Measurements from ENCODE around the gene ETV5.

- TF ChIP-seq, protein P1, sequence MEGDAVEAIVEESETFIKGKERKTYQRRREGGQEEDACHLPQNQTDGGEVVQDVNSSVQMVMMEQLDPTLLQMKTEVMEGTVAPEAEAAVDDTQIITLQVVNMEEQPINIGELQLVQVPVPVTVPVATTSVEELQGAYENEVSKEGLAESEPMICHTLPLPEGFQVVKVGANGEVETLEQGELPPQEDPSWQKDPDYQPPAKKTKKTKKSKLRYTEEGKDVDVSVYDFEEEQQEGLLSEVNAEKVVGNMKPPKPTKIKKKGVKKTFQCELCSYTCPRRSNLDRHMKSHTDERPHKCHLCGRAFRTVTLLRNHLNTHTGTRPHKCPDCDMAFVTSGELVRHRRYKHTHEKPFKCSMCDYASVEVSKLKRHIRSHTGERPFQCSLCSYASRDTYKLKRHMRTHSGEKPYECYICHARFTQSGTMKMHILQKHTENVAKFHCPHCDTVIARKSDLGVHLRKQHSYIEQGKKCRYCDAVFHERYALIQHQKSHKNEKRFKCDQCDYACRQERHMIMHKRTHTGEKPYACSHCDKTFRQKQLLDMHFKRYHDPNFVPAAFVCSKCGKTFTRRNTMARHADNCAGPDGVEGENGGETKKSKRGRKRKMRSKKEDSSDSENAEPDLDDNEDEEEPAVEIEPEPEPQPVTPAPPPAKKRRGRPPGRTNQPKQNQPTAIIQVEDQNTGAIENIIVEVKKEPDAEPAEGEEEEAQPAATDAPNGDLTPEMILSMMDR (IDR thresholded peaks at IDR 0.05; ENCODE audit: extremely low read depth in 1 of 2, insufficient read depth in 1 of 2, low read depth in 1 of 2, low read length in 2 of 2) = no peak
- TF ChIP-seq POLR2A (IDR thresholded peaks at IDR 0.05; ENCODE audit: low read depth, low read length) = no peak
- TF ChIP-seq MAX (IDR thresholded peaks at IDR 0.05; ENCODE audit: insufficient read depth, insufficient read length) = no peak
- no peak for TF ChIP-seq POLR2AphosphoS5 (IDR thresholded peaks at IDR 0.05; ENCODE audit: insufficient read depth, low read depth, low read length)
- TF ChIP-seq EZH2 (IDR thresholded peaks at IDR 0.05; ENCODE audit: borderline replicate concordance, low read depth, low read length, severe bottlenecking) = no peak
- no peak for TF ChIP-seq FOS (IDR thresholded peaks at IDR 0.05; ENCODE audit: borderline replicate concordance, insufficient read depth, low read length)
Observed at GRCh38 chr3:186090901-186091300, 18.0 kb downstream of the ETV5 start.
